ENCODE results near the gene SEMA6B. TPM values are rescaled to one million over a fixed set of nuclear protein-coding genes. Genes with fewer than 3 reads are reported as not detected.

Gene SEMA6B
- total RNA-seq, 1 donor from 2014 or later: 9.5 TPM

- H3K4me3 Mint-ChIP-seq: no peak overlapping the region
- TF ChIP-seq CTCF (conservative IDR thresholded peaks at IDR 0.05): no peak
- no peak overlapping the region for H3K27ac Mint-ChIP-seq
- no peaks in the 10 kb centered on the region for H3K36me3 Mint-ChIP-seq
- no peaks in the 10 kb centered on the region for H3K4me1 Mint-ChIP-seq (ENCODE audit: unreplicated experiment)
- H3K9me3 Mint-ChIP-seq: no peaks in the 10 kb centered on the region
- H3K27me3 Mint-ChIP-seq: no peaks in the 10 kb centered on the region
- no peak for DNase-seq (ENCODE audit: extremely low spot score, unreplicated experiment)
Observed at GRCh38 chr19:4496304-4496703, 63.2 kb downstream of the SEMA6B start.

GRCh38 chr19:4495471-4495870 lies 64.0 kb downstream of the SEMA6B start:
- Mint-ChIP-seq H3K36me3 (no peaks in the 10 kb centered on the region), H3K27me3 (no peaks in the 10 kb centered on the region), H3K9me3 (no peaks in the 10 kb centered on the region), H3K27ac (no peak overlapping the region), H3K4me3 (no peak overlapping the region), H3K4me1 (ENCODE audit: unreplicated experiment) (no peaks in the 10 kb centered on the region)
- no peak for DNase-seq (ENCODE audit: extremely low spot score, unreplicated experiment)
- no peak for TF ChIP-seq CTCF (conservative IDR thresholded peaks at IDR 0.05)

GRCh38 chr19:4494691-4495064 lies 64.8 kb downstream of the SEMA6B start:
- H3K27ac Mint-ChIP-seq: no peak overlapping the region
- DNase-seq (ENCODE audit: extremely low spot score, unreplicated experiment): no peak
- no peaks in the 10 kb centered on the region for H3K36me3 Mint-ChIP-seq
- H3K4me3 Mint-ChIP-seq: no peak overlapping the region
- H3K9me3 Mint-ChIP-seq: no peaks in the 10 kb centered on the region
- no peaks in the 10 kb centered on the region for H3K27me3 Mint-ChIP-seq
- TF ChIP-seq CTCF (conservative IDR thresholded peaks at IDR 0.05): no peak
- H3K4me1 Mint-ChIP-seq (ENCODE audit: unreplicated experiment): no peaks in the 10 kb centered on the region

GRCh38 chr19:4493929-4494690 lies 65.4 kb downstream of the SEMA6B start:
- Mint-ChIP-seq H3K27ac (no peak overlapping the region), H3K27me3 (no peaks in the 10 kb centered on the region), H3K36me3 (no peaks in the 10 kb centered on the region)

GRCh38 chr19:4493104-4493928 lies 66.2 kb downstream of the SEMA6B start:
- no peak for TF ChIP-seq CTCF (conservative IDR thresholded peaks at IDR 0.05)
- Mint-ChIP-seq H3K9me3 (no peaks in the 10 kb centered on the region), H3K27me3 (no peaks in the 10 kb centered on the region), H3K4me1 (ENCODE audit: unreplicated experiment) (no peaks in the 10 kb centered on the region), H3K36me3 (no peaks in the 10 kb centered on the region), H3K4me3 (no peak overlapping the region), H3K27ac (no peak overlapping the region)
- DNase-seq (ENCODE audit: extremely low spot score, unreplicated experiment): no peak

More at GRCh38 chr19:4493929-4494690, 65.4 kb downstream of the SEMA6B start:
- DNase-seq (ENCODE audit: extremely low spot score, unreplicated experiment): no peak
- no peaks in the 10 kb centered on the region for H3K4me1 Mint-ChIP-seq (ENCODE audit: unreplicated experiment)
- TF ChIP-seq CTCF (conservative IDR thresholded peaks at IDR 0.05): no peak
- no peak overlapping the region for H3K4me3 Mint-ChIP-seq
- H3K9me3 Mint-ChIP-seq: no peaks in the 10 kb centered on the region

Other genes with a start within 250 kb of the SEMA6B start
- 42.5 and 96.9 TPM in 2 replicates for gene STAP2, start 220.9 kb downstream of the SEMA6B start, total RNA-seq (ENCODE audit: low replicate concordance)
- 43.5 and 43.6 TPM in 2 replicates for gene MPND, start 216.1 kb downstream of the SEMA6B start, total RNA-seq (ENCODE audit: low replicate concordance)
- 74.4 and 87.2 TPM in 2 replicates for gene SH3GL1, start 159.1 kb downstream of the SEMA6B start, total RNA-seq (ENCODE audit: low replicate concordance)
- gene CHAF1A, start 157.0 kb downstream of the SEMA6B start, total RNA-seq (ENCODE audit: low replicate concordance): 25.7 and 46.3 TPM in 2 replicates
- gene UBXN6, start 101.9 kb downstream of the SEMA6B start, total RNA-seq (ENCODE audit: low replicate concordance): 60.8 and 81.5 TPM in 2 replicates
- 45.0 and 77.9 TPM in 2 replicates for gene HDGFL2, start 87.4 kb downstream of the SEMA6B start, total RNA-seq (ENCODE audit: low replicate concordance)
- gene PLIN4, start 41.2 kb downstream of the SEMA6B start, total RNA-seq (ENCODE audit: low replicate concordance): 0.48 TPM in 2 replicates
- gene PLIN5, start 24.5 kb downstream of the SEMA6B start, total RNA-seq (ENCODE audit: low replicate concordance): 1.2 and 4.3 TPM in 2 replicates
- gene LRG1, start 19.6 kb downstream of the SEMA6B start, total RNA-seq (ENCODE audit: low replicate concordance): 0.21 and 1.2 TPM in 2 replicates
- 4.3 and 8.9 TPM in 2 replicates for gene TNFAIP8L1, start 79.8 kb upstream of the SEMA6B start, total RNA-seq (ENCODE audit: low replicate concordance)
- 57.5 and 63.7 TPM in 2 replicates for gene MYDGF, start 110.7 kb upstream of the SEMA6B start, total RNA-seq (ENCODE audit: low replicate concordance)
- 42.9 and 47.8 TPM in 2 replicates for gene DPP9, start 164.2 kb upstream of the SEMA6B start, total RNA-seq (ENCODE audit: low replicate concordance)
- gene FEM1A, start 232.1 kb upstream of the SEMA6B start, total RNA-seq (ENCODE audit: low replicate concordance): 13.3 and 13.7 TPM in 2 replicates

All from type B pancreatic cell (in vitro differentiated cells).